OCI-LY3 (cell line): Measurements from ENCODE around the gene ERVH48-1.

Source experiments
- EZH2phosphoT487 ChIP-seq: fragments of 200-600 bp; shearing (Covaris generic); IDR thresholded peaks from 2 replicates; pipeline ENCODE4 v1.6.1; 2018; ENCODE audit warnings: antibody characterized with exemption, mixed run types, low read depth
- TF ChIP-seq, protein P1 (sequence below): fragments of 200-600, 300-600 bp; sonication (generic); IDR thresholded peaks from 2 replicates; pipeline ENCODE4 v1.5.1; 2014; ENCODE audit warnings: antibody characterized with exemption, low read length, low read depth

DNA sequence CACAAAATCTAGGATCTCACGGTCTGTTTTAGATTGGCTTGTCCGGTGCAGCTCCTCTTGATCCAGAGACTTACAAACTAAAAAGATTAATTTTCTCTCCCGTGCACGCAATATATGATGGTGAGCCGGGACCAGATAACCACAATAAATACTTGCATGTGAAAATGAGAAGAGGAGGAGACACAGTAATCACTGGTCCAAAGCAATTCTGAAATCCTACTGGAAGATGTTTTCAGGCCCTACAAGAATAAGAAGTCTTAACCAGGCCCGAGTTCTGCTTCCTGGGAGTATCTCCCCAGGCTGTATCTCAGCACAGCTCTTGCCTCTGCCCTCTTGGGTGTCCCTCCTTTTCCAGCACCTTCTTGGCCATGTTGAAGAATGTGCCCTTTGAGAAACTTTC lies 45.1 kb downstream of the ERVH48-1 start:
- TF ChIP-seq, protein P1, sequence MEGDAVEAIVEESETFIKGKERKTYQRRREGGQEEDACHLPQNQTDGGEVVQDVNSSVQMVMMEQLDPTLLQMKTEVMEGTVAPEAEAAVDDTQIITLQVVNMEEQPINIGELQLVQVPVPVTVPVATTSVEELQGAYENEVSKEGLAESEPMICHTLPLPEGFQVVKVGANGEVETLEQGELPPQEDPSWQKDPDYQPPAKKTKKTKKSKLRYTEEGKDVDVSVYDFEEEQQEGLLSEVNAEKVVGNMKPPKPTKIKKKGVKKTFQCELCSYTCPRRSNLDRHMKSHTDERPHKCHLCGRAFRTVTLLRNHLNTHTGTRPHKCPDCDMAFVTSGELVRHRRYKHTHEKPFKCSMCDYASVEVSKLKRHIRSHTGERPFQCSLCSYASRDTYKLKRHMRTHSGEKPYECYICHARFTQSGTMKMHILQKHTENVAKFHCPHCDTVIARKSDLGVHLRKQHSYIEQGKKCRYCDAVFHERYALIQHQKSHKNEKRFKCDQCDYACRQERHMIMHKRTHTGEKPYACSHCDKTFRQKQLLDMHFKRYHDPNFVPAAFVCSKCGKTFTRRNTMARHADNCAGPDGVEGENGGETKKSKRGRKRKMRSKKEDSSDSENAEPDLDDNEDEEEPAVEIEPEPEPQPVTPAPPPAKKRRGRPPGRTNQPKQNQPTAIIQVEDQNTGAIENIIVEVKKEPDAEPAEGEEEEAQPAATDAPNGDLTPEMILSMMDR, result no peak
- no peak for TF ChIP-seq EZH2phosphoT487
